Skeletal muscle tissue (tissue), 4 donors: ENCODE measurements around the gene ANO1. TPM values are rescaled to one million over a fixed set of nuclear protein-coding genes. Genes with fewer than 3 reads are reported as not detected.

Source experiments
- H3K27ac ChIP-seq: one replicate; pipeline ENCODE4 v1.7.0; 2013; ENCODE audit warnings: mild to moderate bottlenecking, low read depth, low read length, inconsistent platforms
- H3K27me3 ChIP-seq, 3 donors: one replicate each; pipeline ENCODE4 v1.7.0; 2013; ENCODE audit warnings: low read length in 3 of 3; ENCODE audit not compliant: control insufficient read depth in 3 of 3, insufficient read depth in 3 of 3
- H3K36me3 ChIP-seq, 3 donors: one replicate each; pipeline ENCODE4 v1.7.0; 2013; ENCODE audit warnings: low read length in 3 of 3; ENCODE audit not compliant: control insufficient read depth in 3 of 3, insufficient read depth in 3 of 3
- H3K4me1 ChIP-seq, 3 donors: one replicate each; pipeline ENCODE4 v1.7.0; 2013; ENCODE audit warnings: low read length in 3 of 3, mild to moderate bottlenecking in 3 of 3; ENCODE audit not compliant: control insufficient read depth in 3 of 3, insufficient read depth in 3 of 3
- H3K4me3 ChIP-seq, 3 donors: one replicate each; pipeline ENCODE4 v1.7.0; 2013; ENCODE audit warnings: low read length in 3 of 3
- H3K9ac ChIP-seq, 3 donors: one replicate each; pipeline ENCODE4 v1.7.0; 2013; ENCODE audit warnings: low read length in 3 of 3, mild to moderate bottlenecking in 3 of 3, moderate library complexity in 2 of 3, low read depth in 1 of 3
- H3K9me3 ChIP-seq, 3 donors: one replicate each; pipeline ENCODE4 v1.7.0; 2013; ENCODE audit warnings: low read length in 3 of 3; ENCODE audit not compliant: control insufficient read depth in 3 of 3
- total RNA-seq: library from RNA; depleted of rRNA; stranded (reverse); fragments of >200 nt; gene quantifications from one replicate; pipeline ENCODE4 v1.2.3, GENCODE V29; 2014
- donor health status: Osteomylitis.

ANO1 gene
- total RNA-seq, 1 donor from 2014 or later = 1.6 TPM

DNA sequence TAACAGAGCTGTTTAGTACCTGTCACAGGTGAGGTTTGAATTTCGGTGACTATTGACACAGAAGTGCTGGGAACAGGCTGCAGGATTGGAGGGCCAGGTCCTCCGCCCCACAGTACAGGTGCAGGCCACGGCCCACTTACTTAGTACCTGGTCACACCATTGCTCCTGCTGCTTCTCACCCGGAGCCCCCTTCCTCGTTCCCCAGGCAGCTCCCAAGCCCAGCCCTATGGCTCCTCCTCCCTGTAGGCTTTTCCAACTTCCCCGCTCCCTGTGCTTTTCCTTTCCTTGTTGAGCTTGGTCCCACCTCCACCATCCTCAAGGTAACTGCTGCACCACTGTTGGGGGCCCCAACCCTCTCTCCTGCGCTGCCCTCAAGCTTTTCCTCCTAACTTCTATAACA lies 27.9 kb upstream of the ANO1 start:
- Histone ChIP-seq H3K27me3 (peaks cover 3 to 7% (median 5%) of the 10 kb centered on the region in 3 donors), H3K9me3 (peaks cover 0 to 5% (median 2%) of the 10 kb centered on the region in 3 donors), H3K4me1 (no peaks in the 10 kb centered on the region), H3K4me3 (no peak overlapping the region), H3K9ac (no peak overlapping the region), H3K27ac (no peak overlapping the region), H3K36me3 (no peaks in the 10 kb centered on the region)

DNA sequence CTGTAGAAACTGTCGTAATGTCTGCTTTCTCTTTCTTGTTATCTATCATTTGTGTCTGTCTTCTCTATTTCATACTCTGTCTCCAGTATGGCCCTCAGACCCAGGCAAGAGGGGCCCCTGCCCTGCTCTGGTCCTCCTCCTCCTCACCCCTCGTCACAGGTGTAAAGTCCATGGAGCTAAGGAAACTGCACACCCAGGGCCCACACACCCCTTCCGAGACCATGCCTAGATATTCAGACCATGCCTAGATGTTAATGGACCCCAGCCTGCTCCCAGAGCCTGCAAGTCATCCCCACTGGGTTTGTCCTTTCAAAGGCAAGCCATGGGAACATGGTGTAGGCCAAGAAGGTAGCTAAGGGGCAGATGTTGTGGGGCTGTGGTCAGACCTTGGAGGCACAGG lies 24.1 kb upstream of the ANO1 start:
- no peak overlapping the region for H3K4me3 ChIP-seq

DNA sequence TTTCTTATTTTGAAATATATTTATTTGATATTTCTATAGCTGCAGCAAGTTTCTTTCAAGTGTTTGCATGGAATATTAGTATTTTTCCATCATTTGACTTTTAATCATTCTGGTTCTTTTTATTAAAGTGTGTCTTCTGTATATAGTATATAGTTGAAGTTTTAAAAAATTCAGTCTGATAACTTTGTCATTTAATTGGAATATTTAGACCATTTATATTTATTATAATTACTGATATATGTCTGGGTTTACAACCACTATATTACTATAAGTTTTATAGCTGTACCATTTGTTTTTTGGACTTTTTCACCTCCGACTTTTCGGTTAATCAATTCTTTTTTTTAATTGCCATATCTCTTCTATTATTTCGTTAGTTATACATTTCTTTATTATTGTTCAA lies 22.7 kb upstream of the ANO1 start:
- H3K27me3 ChIP-seq = peaks cover 0 to 4% (median 4%) of the 10 kb centered on the region in 3 donors
- H3K4me3 ChIP-seq = no peak overlapping the region
- peaks cover 0 to 5% (median 2%) of the 10 kb centered on the region in 3 donors for H3K9me3 ChIP-seq
- H3K27ac ChIP-seq = no peak overlapping the region
- H3K36me3 ChIP-seq = no peaks in the 10 kb centered on the region
- H3K9ac ChIP-seq = no peak overlapping the region
- H3K4me1 ChIP-seq = no peaks in the 10 kb centered on the region

More for the DNA sequence above, 24.1 kb upstream of the ANO1 start:
- Histone ChIP-seq H3K9me3 (peaks cover 0 to 5% (median 2%) of the 10 kb centered on the region in 3 donors), H3K27me3 (peaks cover 2 to 5% (median 4%) of the 10 kb centered on the region in 3 donors), H3K27ac (no peak overlapping the region), H3K9ac (no peak overlapping the region), H3K4me1 (no peaks in the 10 kb centered on the region), H3K36me3 (no peaks in the 10 kb centered on the region)

DNA sequence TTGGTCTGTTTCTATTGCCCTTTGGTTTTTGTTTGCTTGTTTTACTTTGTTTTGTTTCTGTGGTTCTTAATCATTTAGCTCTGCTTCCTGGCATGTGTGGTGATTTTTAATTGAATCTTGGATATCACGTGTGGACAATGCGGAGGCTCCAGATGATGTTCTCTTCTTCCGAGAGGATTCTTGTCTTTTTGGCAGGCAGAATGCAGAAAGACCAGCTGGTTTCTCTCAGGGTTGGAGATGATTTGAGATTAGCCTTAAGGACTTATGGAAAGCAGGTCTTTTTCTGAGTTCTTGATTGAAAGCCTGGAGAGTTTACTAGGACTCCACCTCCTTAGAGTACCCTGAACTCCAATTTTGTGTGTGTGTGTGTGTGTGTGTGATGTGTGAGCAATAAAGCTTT lies 21.0 kb upstream of the ANO1 start:
- Histone ChIP-seq H3K9ac (no peak overlapping the region), H3K9me3 (peaks cover 0 to 5% (median 2%) of the 10 kb centered on the region in 3 donors), H3K27ac (no peak overlapping the region), H3K4me3 (no peak overlapping the region), H3K4me1 (no peaks in the 10 kb centered on the region), H3K36me3 (no peaks in the 10 kb centered on the region), H3K27me3 (peaks cover 0 to 4% (median 4%) of the 10 kb centered on the region in 3 donors)

- H3K9me3 ChIP-seq = no peaks in the 10 kb centered on the region
- peaks cover 0 to 9% (median 0%) of the 10 kb centered on the region in 3 donors for H3K27me3 ChIP-seq
- H3K27ac ChIP-seq = no peak overlapping the region
- no peaks in the 10 kb centered on the region for H3K36me3 ChIP-seq
- H3K4me1 ChIP-seq = no peaks in the 10 kb centered on the region
- no peak overlapping the region for H3K4me3 ChIP-seq
- H3K9ac ChIP-seq = no peak overlapping the region
Observed at GRCh38 chr11:70059971-70060370, 18.1 kb upstream of the ANO1 start.

DNA sequence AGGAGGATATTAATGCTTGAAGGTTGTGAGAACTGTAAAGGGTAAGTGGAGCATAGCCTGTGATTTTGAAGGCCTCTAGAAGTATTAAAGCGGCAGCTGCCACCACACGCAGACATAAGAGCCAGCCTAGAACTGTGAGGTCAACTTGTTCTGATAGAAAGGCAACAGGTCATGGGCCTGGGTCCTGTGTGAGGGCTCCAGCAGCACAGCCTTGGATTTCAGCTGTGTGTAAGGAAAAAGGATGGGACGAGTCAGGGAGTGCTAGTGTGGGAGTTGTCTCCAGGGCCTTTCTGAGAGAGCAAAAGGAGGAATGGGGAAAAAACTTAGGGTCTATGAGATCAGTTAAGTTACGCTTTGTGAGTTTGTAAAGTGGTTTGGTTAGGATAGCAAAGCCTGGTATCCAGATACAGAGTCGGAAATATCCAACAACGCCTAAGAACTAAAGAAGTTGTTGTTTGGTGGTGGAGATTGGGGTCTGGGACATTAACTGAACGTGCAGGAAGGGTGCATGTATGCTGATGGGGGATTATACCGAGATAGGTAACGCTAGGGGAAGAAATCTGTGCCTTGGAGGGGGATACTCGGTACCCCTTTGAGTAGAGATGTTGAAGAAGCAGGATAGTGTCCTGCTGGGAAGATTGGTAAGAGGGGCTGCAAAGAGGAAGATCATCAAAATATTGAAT lies 17.4 kb upstream of the ANO1 start:
- Histone ChIP-seq H3K9me3 (no peaks in the 10 kb centered on the region), H3K4me1 (no peaks in the 10 kb centered on the region), H3K9ac (no peak overlapping the region), H3K4me3 (no peak overlapping the region), H3K36me3 (no peaks in the 10 kb centered on the region), H3K27ac (no peak overlapping the region), H3K27me3 (peaks cover 0 to 9% (median under 1%) of the 10 kb centered on the region in 3 donors)

DNA sequence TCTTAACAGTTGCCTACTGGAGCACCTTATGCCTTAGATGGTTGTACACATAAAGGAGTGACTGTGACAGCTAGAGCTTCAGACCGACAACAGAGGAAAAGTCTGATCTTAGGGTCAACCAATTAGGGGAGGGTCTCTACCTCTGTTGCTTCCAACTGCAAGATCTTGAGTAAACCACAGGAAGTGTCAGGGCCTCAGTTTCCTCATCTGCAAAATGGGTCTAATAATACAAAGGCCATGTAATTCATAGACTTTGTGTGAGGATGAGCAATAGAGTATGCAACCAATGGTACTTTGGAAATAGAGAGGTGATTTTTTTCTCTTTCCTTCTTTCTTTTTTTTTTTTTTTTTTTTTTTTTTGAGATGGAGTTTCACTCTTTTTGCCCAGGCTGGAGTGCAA lies 16.4 kb upstream of the ANO1 start:
- H3K4me3 ChIP-seq = no peak overlapping the region
- no peaks in the 10 kb centered on the region for H3K4me1 ChIP-seq
- no peaks in the 10 kb centered on the region for H3K9me3 ChIP-seq
- no peaks in the 10 kb centered on the region for H3K36me3 ChIP-seq
- peaks cover 0 to 12% (median 8%) of the 10 kb centered on the region in 3 donors for H3K27me3 ChIP-seq
- H3K27ac ChIP-seq = no peak overlapping the region
- no peak overlapping the region for H3K9ac ChIP-seq

DNA sequence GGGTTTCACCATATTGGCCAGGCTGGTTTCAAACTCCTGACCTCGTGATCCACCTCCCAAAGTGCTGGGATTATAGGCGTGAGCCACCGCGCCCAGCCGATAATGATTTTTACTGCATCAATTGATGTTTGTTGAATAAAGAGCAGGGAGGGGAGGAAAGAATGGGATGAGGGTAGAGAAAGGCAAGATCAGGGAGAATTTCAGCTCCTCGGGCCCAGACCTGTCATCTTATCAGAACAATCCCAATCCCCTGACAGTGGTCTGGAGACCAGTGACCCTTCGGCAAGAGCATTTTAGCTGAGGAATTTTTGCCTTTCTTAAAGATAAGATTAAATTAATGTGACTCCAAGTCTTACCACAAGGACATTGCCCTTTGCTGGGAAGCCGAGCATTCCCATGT lies 15.0 kb upstream of the ANO1 start:
- Histone ChIP-seq H3K4me1 (no peaks in the 10 kb centered on the region), H3K9ac (no peak overlapping the region), H3K36me3 (no peaks in the 10 kb centered on the region), H3K27ac (no peak overlapping the region), H3K9me3 (no peaks in the 10 kb centered on the region), H3K27me3 (peaks cover 5 to 21% (median 14%) of the 10 kb centered on the region in 3 donors), H3K4me3 (no peak overlapping the region)

DNA sequence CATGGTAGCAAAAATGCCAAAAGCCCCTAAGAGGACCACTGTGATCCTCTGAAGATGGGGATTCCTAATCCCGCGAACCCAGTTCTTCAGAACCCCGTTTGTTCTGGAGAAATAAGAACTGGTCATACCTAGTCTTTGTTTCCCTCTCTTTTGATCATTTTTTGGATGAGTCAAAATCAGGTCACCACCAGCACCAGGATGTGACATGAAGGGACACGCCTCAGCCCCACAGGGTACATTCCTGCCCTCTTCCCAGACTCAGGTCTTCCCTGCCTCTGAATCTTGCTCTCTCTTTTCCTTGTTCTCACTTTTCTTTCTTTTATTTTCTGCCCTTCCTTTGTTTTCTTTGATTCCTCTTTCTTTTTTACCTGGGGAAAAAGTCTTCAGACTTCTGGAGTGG lies 14.6 kb upstream of the ANO1 start:
- no peaks in the 10 kb centered on the region for H3K36me3 ChIP-seq
- H3K27me3 ChIP-seq = peaks cover 8 to 25% (median 18%) of the 10 kb centered on the region in 3 donors
- H3K4me1 ChIP-seq = no peaks in the 10 kb centered on the region
- H3K4me3 ChIP-seq = no peak overlapping the region
- no peak overlapping the region for H3K9ac ChIP-seq
- H3K9me3 ChIP-seq = no peaks in the 10 kb centered on the region
- no peak overlapping the region for H3K27ac ChIP-seq

DNA sequence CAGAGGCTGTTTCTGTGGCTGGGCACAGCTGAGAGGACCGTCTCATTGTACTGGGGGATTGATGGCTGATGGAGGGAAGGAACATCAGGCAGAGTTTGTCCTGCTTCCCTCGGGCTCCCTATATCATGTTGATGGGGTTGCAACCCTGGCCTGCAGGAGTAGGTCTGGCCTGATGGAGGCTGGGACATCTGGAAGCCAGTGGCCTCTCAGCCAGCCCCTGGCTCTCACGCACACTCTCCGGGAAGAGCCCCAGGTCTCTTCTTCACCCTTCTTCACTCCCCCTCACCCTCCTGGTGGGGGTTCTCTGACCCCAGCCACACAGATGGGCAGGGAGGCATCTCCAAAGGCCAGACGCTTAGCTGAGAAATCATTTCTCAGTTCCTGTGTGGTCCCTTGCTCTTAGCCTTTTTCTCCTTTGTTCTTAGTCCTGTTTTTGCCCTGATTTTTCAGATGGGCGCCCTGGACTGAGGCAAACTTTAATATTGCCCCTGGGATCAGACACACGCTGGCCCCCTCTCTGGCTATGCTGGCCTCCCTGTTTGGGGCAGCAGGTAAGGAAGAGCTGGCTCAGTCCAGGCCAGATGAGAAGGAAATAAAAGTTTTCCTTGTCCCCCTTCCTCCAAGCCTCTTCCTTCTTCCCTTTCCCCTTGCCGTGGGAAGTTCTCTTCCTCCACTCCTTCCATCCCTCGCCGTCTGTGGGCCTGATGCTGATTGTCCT lies 13.9 kb upstream of the ANO1 start:
- Histone ChIP-seq H3K27me3 (peaks cover 13 to 31% (median 22%) of the 10 kb centered on the region in 3 donors), H3K4me3 (no peak overlapping the region), H3K36me3 (no peaks in the 10 kb centered on the region), H3K9me3 (no peaks in the 10 kb centered on the region), H3K4me1 (no peaks in the 10 kb centered on the region), H3K9ac (no peak overlapping the region), H3K27ac (no peak overlapping the region)
